ENCODE measurements around the gene PLA2G2C.

PLA2G2C gene

DNA sequence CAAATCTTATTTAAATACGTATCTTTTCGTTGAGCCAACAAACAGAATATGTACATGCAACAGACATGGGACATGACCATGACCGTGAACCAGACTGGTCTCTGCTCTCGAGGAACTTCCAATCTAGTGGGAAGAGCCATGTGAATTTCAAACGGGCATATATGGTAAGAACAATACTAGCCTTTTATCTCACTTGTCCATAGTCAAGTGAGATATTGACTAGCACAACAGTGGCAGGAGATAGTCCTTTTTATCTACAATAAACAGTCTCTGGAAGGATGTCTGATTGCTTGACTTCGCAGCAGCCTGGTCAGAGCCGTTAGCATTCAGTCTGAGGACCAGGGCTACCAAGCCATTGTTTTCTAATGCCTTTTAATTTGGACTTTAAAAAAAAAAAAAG is 12.6 kb upstream of the PLA2G2C start:
- H3K4me3 ChIP-seq (ENCODE audit: low read depth, low read length), result no peak overlapping the region
- no peak for TF ChIP-seq GLIS1 (tag by site-specific recombination; IDR thresholded peaks at IDR 0.05)
- TF ChIP-seq SP2 (tag by site-specific recombination; IDR thresholded peaks at IDR 0.05), result no peak
- TF ChIP-seq, protein P1, sequence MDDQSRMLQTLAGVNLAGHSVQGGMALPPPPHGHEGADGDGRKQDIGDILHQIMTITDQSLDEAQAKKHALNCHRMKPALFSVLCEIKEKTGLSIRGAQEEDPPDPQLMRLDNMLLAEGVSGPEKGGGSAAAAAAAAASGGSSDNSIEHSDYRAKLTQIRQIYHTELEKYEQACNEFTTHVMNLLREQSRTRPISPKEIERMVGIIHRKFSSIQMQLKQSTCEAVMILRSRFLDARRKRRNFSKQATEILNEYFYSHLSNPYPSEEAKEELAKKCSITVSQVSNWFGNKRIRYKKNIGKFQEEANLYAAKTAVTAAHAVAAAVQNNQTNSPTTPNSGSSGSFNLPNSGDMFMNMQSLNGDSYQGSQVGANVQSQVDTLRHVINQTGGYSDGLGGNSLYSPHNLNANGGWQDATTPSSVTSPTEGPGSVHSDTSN (CRISPR knock-in tag; IDR thresholded peaks at IDR 0.05), result no peak
- TF ChIP-seq, protein P2, sequence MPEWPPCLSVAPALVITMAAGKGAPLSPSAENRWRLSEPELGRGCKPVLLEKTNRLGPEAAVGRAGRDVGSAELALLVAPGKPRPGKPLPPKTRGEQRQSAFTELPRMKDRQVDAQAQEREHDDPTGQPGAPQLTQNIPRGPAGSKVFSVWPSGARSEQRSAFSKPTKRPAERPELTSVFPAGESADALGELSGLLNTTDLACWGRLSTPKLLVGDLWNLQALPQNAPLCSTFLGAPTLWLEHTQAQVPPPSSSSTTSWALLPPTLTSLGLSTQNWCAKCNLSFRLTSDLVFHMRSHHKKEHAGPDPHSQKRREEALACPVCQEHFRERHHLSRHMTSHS (tag by site-specific recombination; IDR thresholded peaks at IDR 0.05), result no peak
- TF ChIP-seq, protein P3, sequence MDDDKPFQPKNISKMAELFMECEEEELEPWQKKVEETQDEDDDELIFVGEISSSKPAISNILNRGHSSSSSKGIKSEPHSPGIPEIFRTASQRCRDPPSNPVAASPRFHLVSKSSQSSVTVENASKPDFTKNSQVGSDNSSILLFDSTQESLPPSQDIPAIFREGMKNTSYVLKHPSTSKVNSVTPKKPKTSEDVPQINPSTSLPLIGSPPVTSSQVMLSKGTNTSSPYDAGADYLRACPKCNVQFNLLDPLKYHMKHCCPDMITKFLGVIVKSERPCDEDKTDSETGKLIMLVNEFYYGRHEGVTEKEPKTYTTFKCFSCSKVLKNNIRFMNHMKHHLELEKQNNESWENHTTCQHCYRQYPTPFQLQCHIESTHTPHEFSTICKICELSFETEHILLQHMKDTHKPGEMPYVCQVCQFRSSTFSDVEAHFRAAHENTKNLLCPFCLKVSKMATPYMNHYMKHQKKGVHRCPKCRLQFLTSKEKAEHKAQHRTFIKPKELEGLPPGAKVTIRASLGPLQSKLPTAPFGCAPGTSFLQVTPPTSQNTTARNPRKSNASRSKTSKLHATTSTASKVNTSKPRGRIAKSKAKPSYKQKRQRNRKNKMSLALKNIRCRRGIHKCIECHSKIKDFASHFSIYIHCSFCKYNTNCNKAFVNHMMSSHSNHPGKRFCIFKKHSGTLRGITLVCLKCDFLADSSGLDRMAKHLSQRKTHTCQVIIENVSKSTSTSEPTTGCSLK (tag by site-specific recombination; IDR thresholded peaks at IDR 0.05), result no peak
- TF ChIP-seq YY2 (tag by site-specific recombination; IDR thresholded peaks at IDR 0.05), result no peak
- no peak for TF ChIP-seq ZNF623 (tag by site-specific recombination; IDR thresholded peaks at IDR 0.05)
- TF ChIP-seq, protein P4, sequence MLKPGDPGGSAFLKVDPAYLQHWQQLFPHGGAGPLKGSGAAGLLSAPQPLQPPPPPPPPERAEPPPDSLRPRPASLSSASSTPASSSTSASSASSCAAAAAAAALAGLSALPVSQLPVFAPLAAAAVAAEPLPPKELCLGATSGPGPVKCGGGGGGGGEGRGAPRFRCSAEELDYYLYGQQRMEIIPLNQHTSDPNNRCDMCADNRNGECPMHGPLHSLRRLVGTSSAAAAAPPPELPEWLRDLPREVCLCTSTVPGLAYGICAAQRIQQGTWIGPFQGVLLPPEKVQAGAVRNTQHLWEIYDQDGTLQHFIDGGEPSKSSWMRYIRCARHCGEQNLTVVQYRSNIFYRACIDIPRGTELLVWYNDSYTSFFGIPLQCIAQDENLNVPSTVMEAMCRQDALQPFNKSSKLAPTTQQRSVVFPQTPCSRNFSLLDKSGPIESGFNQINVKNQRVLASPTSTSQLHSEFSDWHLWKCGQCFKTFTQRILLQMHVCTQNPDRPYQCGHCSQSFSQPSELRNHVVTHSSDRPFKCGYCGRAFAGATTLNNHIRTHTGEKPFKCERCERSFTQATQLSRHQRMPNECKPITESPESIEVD (tag by site-specific recombination; IDR thresholded peaks at IDR 0.05), result no peak
- no peak for TF ChIP-seq IKZF3 (tag by site-specific recombination; IDR thresholded peaks at IDR 0.05)
- TF ChIP-seq ZNF701 (tag by site-specific recombination; IDR thresholded peaks at IDR 0.05), result no peak
- no peak for TF ChIP-seq ZNF670 (tag by site-specific recombination; IDR thresholded peaks at IDR 0.05; ENCODE audit: low read depth)
- no peak for TF ChIP-seq ZNF521 (tag by site-specific recombination; IDR thresholded peaks at IDR 0.05)
- TF ChIP-seq, protein P5, sequence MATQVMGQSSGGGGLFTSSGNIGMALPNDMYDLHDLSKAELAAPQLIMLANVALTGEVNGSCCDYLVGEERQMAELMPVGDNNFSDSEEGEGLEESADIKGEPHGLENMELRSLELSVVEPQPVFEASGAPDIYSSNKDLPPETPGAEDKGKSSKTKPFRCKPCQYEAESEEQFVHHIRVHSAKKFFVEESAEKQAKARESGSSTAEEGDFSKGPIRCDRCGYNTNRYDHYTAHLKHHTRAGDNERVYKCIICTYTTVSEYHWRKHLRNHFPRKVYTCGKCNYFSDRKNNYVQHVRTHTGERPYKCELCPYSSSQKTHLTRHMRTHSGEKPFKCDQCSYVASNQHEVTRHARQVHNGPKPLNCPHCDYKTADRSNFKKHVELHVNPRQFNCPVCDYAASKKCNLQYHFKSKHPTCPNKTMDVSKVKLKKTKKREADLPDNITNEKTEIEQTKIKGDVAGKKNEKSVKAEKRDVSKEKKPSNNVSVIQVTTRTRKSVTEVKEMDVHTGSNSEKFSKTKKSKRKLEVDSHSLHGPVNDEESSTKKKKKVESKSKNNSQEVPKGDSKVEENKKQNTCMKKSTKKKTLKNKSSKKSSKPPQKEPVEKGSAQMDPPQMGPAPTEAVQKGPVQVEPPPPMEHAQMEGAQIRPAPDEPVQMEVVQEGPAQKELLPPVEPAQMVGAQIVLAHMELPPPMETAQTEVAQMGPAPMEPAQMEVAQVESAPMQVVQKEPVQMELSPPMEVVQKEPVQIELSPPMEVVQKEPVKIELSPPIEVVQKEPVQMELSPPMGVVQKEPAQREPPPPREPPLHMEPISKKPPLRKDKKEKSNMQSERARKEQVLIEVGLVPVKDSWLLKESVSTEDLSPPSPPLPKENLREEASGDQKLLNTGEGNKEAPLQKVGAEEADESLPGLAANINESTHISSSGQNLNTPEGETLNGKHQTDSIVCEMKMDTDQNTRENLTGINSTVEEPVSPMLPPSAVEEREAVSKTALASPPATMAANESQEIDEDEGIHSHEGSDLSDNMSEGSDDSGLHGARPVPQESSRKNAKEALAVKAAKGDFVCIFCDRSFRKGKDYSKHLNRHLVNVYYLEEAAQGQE (tag by site-specific recombination; IDR thresholded peaks at IDR 0.05), result no peak
- TF ChIP-seq ZNF76 (tag by site-specific recombination; IDR thresholded peaks at IDR 0.05; ENCODE audit: borderline replicate concordance, low read depth), result no peak
- TF ChIP-seq, protein P6, sequence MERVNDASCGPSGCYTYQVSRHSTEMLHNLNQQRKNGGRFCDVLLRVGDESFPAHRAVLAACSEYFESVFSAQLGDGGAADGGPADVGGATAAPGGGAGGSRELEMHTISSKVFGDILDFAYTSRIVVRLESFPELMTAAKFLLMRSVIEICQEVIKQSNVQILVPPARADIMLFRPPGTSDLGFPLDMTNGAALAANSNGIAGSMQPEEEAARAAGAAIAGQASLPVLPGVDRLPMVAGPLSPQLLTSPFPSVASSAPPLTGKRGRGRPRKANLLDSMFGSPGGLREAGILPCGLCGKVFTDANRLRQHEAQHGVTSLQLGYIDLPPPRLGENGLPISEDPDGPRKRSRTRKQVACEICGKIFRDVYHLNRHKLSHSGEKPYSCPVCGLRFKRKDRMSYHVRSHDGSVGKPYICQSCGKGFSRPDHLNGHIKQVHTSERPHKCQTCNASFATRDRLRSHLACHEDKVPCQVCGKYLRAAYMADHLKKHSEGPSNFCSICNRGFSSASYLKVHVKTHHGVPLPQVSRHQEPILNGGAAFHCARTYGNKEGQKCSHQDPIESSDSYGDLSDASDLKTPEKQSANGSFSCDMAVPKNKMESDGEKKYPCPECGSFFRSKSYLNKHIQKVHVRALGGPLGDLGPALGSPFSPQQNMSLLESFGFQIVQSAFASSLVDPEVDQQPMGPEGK (tag by site-specific recombination; IDR thresholded peaks at IDR 0.05), result no peak
- TF ChIP-seq ZNF404 (tag by site-specific recombination; IDR thresholded peaks at IDR 0.05), result no peak
- no peaks in the 10 kb centered on the region for H3K9me3 ChIP-seq (ENCODE audit: control insufficient read depth, insufficient read depth, low read depth, low read length)
- H3K4me1 ChIP-seq (ENCODE audit: control insufficient read depth, insufficient read depth, low read length), result no peaks in the 10 kb centered on the region
- H3K27ac ChIP-seq (ENCODE audit: extremely low read depth, low read depth, low read length), result no peak overlapping the region
- H3K36me3 ChIP-seq (ENCODE audit: control insufficient read depth in 2 of 2, insufficient read depth in 1 of 2, low read length in 2 of 2), result no peaks in the 10 kb centered on the region
- ChIA-PET POLR2A (no interaction called here), CTCF (interaction anchor here (0.7 to 1.9 kb wide), 2 partner anchors 11 to 441 kb away, joined by 3 to 4 read pairs; no protein-coding TSS in a partner anchor)

All from HEK293 (cell line).